Adrenal gland (tissue), 12 donors: ENCODE measurements around the gene ATP5F1C. TPM values are rescaled to one million over a fixed set of nuclear protein-coding genes. Genes with fewer than 3 reads are reported as not detected.
"Not testable (repeated sequence)": the region's sequence is repeated elsewhere in the genome, so short reads cannot be mapped to it uniquely, and the experiment has no call there.

ENCODE experiments used
- DNase-seq, 7 donors: peaks; one replicate each; pipeline ENCODE4 v3.0.0-alpha.2; 2019 to 2020
- H3K27ac ChIP-seq, 5 donors: fragments of 200-600 bp; sonication (generic) in 4 of 5; 1 replicate in 3 of 5; 2 replicates in 2 of 5; pipeline versions ENCODE4 v1.5.1 to v1.8.0; 2016 to 2020; ENCODE audit warnings: mild to moderate bottlenecking in 1 of 5
- H3K27me3 ChIP-seq: fragments of 200-600 bp; 2 replicates; pipeline ENCODE4 v1.8.0; 2021
- H3K36me3 ChIP-seq, 2 donors: fragments of 200-600 bp; replicated peaks in 1 of 2; 1 replicate in 1 of 2; 2 replicates in 1 of 2; pipeline versions ENCODE4 v1.5.1 to v1.8.0; 2018 to 2022
- H3K4me1 ChIP-seq, 2 donors: fragments of 200-600 bp; replicated peaks in 1 of 2; 1 replicate in 1 of 2; 2 replicates in 1 of 2; pipeline versions ENCODE4 v1.5.1 to v1.8.0; 2018 to 2021
- H3K4me3 ChIP-seq, 4 donors: fragments of 200-600 bp; sonication (generic) in 3 of 4; one replicate each; pipeline ENCODE4 v1.5.1; 2016 to 2018
- H3K9me3 ChIP-seq, 3 donors: fragments of 200-600 bp; sonication (generic) in 1 of 3; replicated peaks in 1 of 3; 1 replicate in 2 of 3; 2 replicates in 1 of 3; pipeline versions ENCODE4 v1.5.1 to v1.8.0; 2016 to 2021
- CTCF ChIP-seq, 6 experiments: fragments of 450-650 bp in 4 of 6; fragments of 200-600 bp in 2 of 6; sonication (generic) in 1 of 6; IDR thresholded peaks; 1 replicate in 5 of 6; 2 replicates in 1 of 6; pipeline versions ENCODE4 v1.5.1 to v1.8.0; 2016 to 2021; ENCODE audit warnings: antibody characterized with exemption in 6 of 6, mild to moderate bottlenecking in 2 of 6, moderate library complexity in 1 of 6
- POLR2A ChIP-seq, 2 donors: fragments of 450-650 bp; IDR thresholded peaks; one replicate each; pipeline ENCODE4 v1.6.1; 2017; ENCODE audit warnings: antibody characterized with exemption in 2 of 2, mild to moderate bottlenecking in 2 of 2, moderate library complexity in 1 of 2
- WGBS, 4 donors: extraction: QIAGEN DNeasy Blood & Tissue Kit in 2 of 4; methylation state at CpG; one replicate each; pipeline versions ENCODE4 v1.1.5 to v1.1.7; 2013 to 2017; 5-methylcytosine and 5-hydroxymethylcytosine counted together
- intact Hi-C, 2 donors: fragments of 100-400 bp; cut with DNase I; formaldehyde crosslinking; loops; one replicate each; pipeline versions ENCODE4 v1.14.1 to v1.15.0; 2022 to 2023
- polyA plus RNA-seq, 3 donors: library from polyadenylated mRNA; stranded (reverse); fragments of 200-250 nt in 2 of 3; fragments of 350-450 nt in 1 of 3; fragmentation: Illumina TruSeq in 1 of 3; extraction: RNeasy Lipid Tissue Mini Kit (QIAGEN cat#74804) in 1 of 3; gene quantifications; one replicate each; pipeline ENCODE4 v1.2.3, GENCODE V29; 2013 to 2014
- total RNA-seq, 9 donors: library from RNA; depleted of rRNA in 4 of 9; stranded (reverse); fragments of >200 nt in 4 of 9; fragments of 120-200 nt in 1 of 9; fragmentation: NEBNext Ultra II Directional in 1 of 9; extraction: Animal tissue kit (Norgen Biotek cat#: 25700) in 1 of 9; gene quantifications; one replicate each; pipeline versions ENCODE4 v1.1.0 to v1.2.4, GENCODE V29; 2013 to 2023
- donor health status: healthy with polysubstance abuse.
- donor health status: Bipolar disorder and iron deficiency.
- donor health status: DM: yes; HTN: yes; CAD: no.
- donor health status: DM: no; HTN: no; CAD: no.
- donor health status: DM: no; HTN: no; CAD: no.
- donor health status: DM: yes; HTN: yes; CAD: no.

Gene ATP5F1C
- total and polyA plus RNA-seq, 12 donors = 453 to 1,397 (median 555) TPM

- H3K4me3 ChIP-seq = no peak overlapping the region
- H3K27me3 ChIP-seq = no peaks in the 10 kb centered on the region
- no peak for TF ChIP-seq POLR2A (IDR thresholded peaks at IDR 0.05)
- TF ChIP-seq CTCF (IDR thresholded peaks at IDR 0.05) = no peak
- intact Hi-C loops = loop anchor here in 1 of 2 donors (10.0 kb wide), 1 partner anchor 56 kb away; no protein-coding TSS in a partner anchor
- H3K27ac ChIP-seq = no peak overlapping the region
- DNase-seq = no peak
- H3K36me3 ChIP-seq = peaks cover 0 to 30% of the 10 kb centered on the region in 2 donors
- no peaks in the 10 kb centered on the region for H3K9me3 ChIP-seq
- WGBS, 4 donors = 65 to 81% (median 71%) methylated on average over 7 of the region's 7 CpGs
- H3K4me1 ChIP-seq = peaks cover 0 to 9% of the 10 kb centered on the region in 2 donors
Measured at GRCh38 chr10:7810443-7810842, 22.5 kb downstream of the ATP5F1C start.

- DNase-seq = no peak
- no peaks in the 10 kb centered on the region for H3K27me3 ChIP-seq
- no peak overlapping the region for H3K4me3 ChIP-seq
- peaks cover 0 to 25% of the 10 kb centered on the region in 2 donors for H3K36me3 ChIP-seq
- no peak overlapping the region for H3K27ac ChIP-seq
- H3K9me3 ChIP-seq = no peaks in the 10 kb centered on the region
- intact Hi-C loops = loop anchor here in 1 of 2 donors (10.0 kb wide), 1 partner anchor 56 kb away; no protein-coding TSS in a partner anchor
- WGBS, 4 donors = 68 to 77% (median 71%) methylated on average over 5 of the region's 5 CpGs
- peaks cover 0 to 9% of the 10 kb centered on the region in 2 donors for H3K4me1 ChIP-seq
- TF ChIP-seq POLR2A (IDR thresholded peaks at IDR 0.05) (no peak), CTCF (IDR thresholded peaks at IDR 0.05) (no peak)
Measured at GRCh38 chr10:7811000-7811399, 23.0 kb downstream of the ATP5F1C start.

- WGBS, 4 donors = 67 to 76% (median 69%) methylated on average over 7 of the region's 7 CpGs
- H3K4me3 ChIP-seq, H3K27me3 ChIP-seq, H3K9me3 ChIP-seq, H3K4me1 ChIP-seq, DNase-seq, H3K27ac ChIP-seq: not testable (repeated sequence)
- H3K36me3 ChIP-seq = peaks cover 0 to 19% of the 10 kb centered on the region in 2 donors
- intact Hi-C loops = loop anchor here in 1 of 2 donors (10.0 kb wide), 1 partner anchor 57 kb away; no protein-coding TSS in a partner anchor
Measured at GRCh38 chr10:7811743-7812142, 23.8 kb downstream of the ATP5F1C start.

- Histone ChIP-seq H3K36me3 (peaks cover 0 to 2% of the 10 kb centered on the region in 2 donors), H3K4me3 (no peak overlapping the region), H3K27me3 (no peaks in the 10 kb centered on the region), H3K9me3 (no peaks in the 10 kb centered on the region), H3K4me1 (peaks cover 0 to 15% of the 10 kb centered on the region in 2 donors), H3K27ac (no peak overlapping the region)
- TF ChIP-seq CTCF (IDR thresholded peaks at IDR 0.05) (no peak), POLR2A (IDR thresholded peaks at IDR 0.05) (no peak)
- intact Hi-C loops = loop anchor here in 1 of 2 donors (10.0 kb wide), 1 partner anchor 59 kb away; no protein-coding TSS in a partner anchor
- 69 to 80% (median 74%) methylated on average over 3 of the region's 3 CpGs for WGBS, 4 donors
- DNase-seq = no peak
Measured at GRCh38 chr10:7813481-7813880, 25.5 kb downstream of the ATP5F1C start.

- DNase-seq = no peak
- Histone ChIP-seq H3K4me3 (peak overlapping the region in 2 of 4 donors; percentile 71 to 78), H3K4me1 (peaks cover 0 to 19% of the 10 kb centered on the region in 2 donors), H3K9me3 (no peaks in the 10 kb centered on the region), H3K36me3 (no peaks in the 10 kb centered on the region), H3K27ac (no peak overlapping the region), H3K27me3 (no peaks in the 10 kb centered on the region)
- TF ChIP-seq POLR2A (IDR thresholded peaks at IDR 0.05) = no peak
- TF ChIP-seq CTCF (IDR thresholded peaks at IDR 0.05) = no peak
- intact Hi-C loops = loop anchor here in 1 of 2 donors (10.0 kb wide), 1 partner anchor 63 kb away; no protein-coding TSS in a partner anchor
- 12 to 33% (median 15%) methylated on average over 9 to 12 of the region's 12 CpGs for WGBS, 4 donors
Measured at GRCh38 chr10:7817576-7817975, 29.6 kb downstream of the ATP5F1C start.
